HG02763 (cell line): Measurements from ENCODE around the gene KCNQ1.

ENCODE experiments used
- ATAC-seq: cut with Tn5 transposase; IDR thresholded peaks from one replicate; pipeline ENCODE4 v1.9.1; 2021; ENCODE audit warnings: mild to moderate bottlenecking, moderate library complexity; ENCODE audit not compliant: unreplicated experiment

The KCNQ1 gene

GRCh38 chr11:2424811-2425495 lies 19.9 kb upstream of the KCNQ1 start:
- ATAC-seq, result no peak

DNA sequence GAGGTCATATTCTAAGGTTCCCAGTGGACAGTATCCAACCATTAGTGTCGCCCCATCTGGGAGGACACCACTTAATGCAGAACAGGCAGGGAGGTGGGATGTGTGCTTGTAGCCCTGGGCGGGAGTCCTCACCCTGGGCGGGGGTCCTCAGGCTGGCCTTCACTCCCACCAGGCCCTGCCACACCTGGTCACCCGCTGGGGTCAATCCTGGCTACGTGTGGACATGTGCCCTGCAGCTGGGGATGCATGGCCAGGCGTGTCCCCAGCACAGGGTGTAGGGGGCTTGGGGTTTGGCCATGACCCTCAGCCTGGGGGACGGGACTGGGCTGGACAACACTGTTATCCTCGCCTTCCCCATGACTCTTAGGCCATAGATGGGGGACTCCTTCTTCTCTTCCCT lies 19.3 kb upstream of the KCNQ1 start:
- no peak for ATAC-seq

DNA sequence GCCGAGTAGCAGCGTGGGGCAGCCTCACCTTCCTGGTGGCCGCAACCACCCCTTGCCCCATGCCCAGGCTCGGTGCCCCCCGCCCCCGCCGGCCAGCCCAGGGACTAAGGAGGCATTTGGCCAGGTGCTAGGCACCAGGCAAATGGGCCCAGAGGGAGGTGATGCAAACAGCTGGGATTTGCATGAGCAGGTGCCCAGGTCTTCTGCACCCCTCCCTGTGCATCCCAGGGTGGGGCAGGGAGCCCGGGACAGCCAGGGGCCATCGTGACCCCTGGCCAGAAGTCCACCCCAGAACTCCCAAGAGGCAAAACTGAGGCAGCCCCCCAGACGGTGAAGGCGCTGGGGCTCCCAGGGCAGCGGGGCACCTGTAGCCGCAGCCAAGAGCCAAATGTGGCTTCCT lies 18.6 kb upstream of the KCNQ1 start:
- ATAC-seq, result no peak

DNA sequence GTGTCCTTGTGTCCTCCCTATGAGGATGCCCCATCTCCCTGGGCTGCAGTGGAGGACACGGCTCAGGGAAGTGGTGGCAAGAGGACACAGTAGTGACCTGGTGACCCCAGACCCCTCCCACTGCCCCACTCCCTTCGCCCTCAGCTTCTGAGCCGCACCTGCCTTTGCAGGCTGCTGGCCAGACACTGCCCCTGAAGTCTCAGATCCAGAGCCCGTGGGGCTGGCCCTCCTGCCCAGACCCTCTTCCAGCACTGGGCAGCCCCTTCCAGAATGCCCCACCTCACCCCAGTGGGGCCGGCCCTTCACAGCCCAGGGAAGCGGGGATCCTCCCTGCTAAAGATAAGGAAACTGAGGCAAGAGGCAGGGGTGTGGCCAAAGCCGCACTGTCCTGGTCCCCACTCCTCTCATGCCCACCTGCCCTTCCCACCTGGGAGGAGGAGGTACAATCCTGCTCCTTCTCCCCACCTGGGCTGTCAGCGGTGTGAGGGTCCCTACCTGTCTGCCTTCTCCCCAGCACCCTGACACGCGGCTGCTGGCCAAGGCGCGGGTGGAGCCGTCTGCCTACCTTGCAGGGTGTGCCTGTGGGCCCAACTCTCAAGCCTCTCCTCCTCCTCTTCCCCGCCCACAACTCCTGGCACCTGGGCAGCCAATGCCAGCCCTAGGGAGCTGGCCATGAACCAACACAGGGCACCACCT lies 17.8 kb upstream of the KCNQ1 start:
- no peak for ATAC-seq

DNA sequence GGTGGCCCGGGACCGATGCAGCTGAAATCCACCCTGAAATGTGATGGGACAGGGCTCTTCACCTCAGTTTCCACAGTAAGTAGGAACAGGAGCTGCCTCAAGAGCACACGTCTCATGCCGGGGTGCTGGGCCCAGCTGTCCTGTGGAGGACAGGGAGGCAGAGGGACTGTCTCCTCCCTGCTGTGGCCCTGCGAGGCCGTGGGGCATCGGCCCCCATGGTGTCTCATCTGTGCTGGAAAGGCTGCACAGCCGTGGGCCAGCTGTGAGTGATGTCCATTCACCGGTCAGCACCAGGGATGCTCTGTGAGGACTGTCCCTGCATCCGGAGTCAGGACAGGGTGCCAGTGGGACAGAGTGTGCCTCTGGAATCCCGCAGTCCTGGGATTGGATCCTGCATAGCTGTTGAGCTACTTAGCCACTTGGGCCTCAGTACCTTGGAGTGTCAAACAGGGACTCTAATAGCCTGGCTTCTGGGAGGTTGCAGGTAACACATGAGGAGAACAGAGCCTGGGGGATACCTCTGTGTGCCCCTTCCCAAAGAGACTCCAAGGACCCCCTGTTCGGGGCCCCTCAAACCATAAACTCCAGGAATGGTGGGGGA lies 17.0 kb upstream of the KCNQ1 start:
- ATAC-seq, result no peak

DNA sequence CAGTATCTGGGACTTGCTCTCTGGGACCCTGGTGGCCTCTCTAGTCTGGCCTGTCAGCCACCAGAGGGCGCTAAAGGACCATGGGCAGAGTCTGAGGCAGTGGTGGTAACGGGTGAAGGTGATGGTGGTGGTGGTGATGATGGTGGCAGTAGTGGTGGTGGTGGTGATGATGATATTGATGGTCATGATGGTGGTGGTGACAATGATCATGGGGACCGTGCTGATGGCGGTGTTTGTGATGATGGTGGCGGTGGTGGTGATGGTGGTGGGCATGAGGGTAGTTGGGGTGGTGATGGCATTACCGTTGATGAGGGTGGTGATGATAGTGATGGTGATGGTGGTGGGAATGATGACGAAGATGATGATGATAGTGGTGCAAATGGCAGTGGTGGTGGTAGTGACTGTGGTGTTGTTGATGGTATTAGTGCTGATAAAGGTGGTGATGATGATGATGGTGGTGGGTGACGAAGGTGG lies 16.4 kb upstream of the KCNQ1 start:
- no peak for ATAC-seq

- ATAC-seq, result no peak
Measured at GRCh38 chr11:2431395-2431794, 13.4 kb upstream of the KCNQ1 start.

- ATAC-seq, result no peak
Measured at GRCh38 chr11:2432171-2432621, 12.6 kb upstream of the KCNQ1 start.

DNA sequence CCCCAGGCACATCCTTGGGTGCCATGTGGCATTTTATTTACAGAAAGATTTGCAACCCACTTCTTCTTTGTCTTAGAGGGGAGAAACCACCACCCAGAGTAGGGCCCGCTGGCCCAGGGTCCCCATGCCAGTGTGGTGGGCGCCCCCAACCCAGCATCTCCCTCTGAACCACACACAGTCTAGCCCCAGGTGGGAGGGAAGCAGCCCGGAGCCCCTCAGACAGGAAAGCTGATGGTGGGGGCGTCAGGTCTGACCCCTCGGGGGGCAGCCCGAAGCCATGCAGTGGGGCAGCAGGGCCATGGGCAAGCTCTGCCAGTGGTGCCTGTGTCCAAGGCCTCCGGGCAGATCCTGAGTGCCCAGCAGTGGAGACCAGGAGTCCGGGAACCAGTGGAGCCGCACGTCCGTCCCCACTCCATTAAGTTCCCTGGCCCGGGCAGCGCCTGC lies 12.2 kb upstream of the KCNQ1 start:
- ATAC-seq, result no peak

- ATAC-seq, result no peak
Measured at GRCh38 chr11:2433106-2433925, 11.5 kb upstream of the KCNQ1 start.

DNA sequence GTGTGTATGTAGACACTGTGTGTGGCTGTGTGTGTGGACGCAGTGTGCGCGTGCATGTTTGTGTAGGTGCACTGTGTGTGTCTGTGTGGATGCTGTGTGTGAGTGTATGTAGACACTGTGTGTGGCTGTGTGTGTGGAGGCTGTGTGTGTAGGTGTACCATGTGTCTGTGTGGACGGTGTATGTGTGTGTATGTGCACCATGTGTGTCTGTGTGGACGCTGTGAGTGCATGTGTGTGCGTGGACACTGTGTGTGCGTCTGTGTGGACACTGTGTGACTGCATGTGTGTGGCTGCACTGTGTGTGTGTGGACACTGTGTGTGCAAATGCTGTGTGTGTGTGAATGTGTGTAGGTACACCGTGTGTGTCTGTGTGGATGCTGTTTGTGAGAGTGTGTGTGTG lies 10.8 kb upstream of the KCNQ1 start:
- no peak for ATAC-seq

DNA sequence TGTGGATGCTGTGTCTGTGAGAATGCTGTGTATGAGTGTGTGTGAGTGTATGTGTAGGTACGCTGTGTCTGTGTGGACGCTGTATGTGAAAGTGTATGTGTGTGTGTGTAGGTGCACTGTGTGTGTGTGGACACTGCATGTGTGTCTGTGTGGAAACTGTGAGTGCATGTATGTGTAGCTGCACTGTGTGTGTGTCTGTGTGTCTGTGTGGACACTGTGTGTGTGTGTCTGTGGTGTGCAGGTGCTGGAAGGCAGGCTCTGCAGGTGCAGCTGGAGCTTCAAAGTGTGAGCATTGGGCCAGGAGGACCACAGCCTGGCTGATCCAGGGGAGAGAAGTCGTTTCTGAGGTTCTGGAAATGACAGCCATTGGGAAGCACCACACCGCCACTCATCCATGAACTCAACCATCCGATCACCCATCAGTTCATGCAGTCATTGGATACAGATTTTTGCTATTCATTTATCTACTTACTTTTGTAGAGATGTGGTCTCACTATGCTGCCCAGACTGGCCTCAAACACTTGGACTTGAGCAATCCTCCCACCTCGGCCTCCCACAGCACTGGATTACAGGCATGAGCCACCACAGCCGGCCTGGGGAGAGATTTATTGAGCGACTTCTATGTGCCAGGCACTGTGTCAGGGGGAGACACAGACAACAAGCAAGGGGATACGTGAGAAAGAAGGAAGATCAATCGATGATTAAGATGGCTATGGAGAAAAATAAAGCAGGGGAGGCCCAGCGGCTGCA lies 10.1 kb upstream of the KCNQ1 start:
- no peak for ATAC-seq

GRCh38 chr11:2435288-2436012 lies 9.4 kb upstream of the KCNQ1 start:
- no peak for ATAC-seq

DNA sequence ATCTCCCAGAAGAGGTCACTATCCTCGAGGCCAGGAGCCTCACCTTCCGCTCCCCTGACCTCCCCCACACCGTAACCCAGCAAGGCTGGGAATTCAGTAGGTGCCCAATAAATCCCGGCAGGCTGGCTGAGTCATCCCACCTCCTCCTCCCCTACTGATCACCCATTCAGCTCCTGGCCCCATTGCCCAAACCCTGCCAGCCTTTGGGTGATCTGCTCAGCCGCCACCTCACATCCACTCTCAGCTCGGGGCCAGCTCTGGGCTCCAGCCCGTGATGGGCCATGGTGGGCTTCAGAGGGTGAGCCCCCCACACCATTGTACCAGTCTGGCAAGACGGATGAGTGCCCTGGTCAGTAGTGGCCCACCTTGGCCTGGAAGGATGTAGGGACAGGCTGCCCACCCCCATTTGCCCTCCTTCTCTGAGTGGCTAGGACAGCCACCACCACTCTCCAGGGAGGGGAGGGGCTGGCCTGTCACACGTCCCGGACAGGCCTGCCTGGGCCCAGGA lies 8.7 kb upstream of the KCNQ1 start:
- ATAC-seq, result no peak

DNA sequence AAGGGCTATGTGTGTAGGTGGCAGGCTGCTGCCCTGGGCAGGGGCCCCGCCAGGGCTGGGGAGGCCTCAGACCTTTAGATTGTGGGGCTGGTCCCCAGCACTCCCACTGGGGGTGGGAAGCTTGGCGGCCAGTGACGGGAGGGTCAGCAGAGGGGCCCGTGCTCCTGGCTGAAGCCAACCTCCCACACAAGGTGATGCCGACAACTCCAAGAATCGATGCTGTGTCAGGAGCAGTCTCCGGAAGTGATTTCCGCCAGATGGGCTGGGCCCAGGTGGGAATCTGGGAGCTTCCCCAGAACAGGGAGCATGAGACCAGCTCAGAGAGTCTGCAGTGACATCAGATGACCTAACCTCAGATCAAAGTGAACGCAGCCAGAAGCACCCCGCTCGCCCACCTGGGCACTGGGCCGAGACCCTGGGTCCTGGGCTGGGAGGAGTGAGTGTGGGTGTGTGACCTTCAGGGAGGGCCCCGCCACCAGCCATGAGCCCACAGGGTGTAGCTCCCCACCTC lies 8.2 kb upstream of the KCNQ1 start:
- no peak for ATAC-seq

GRCh38 chr11:2437516-2437915 lies 7.3 kb upstream of the KCNQ1 start:
- no peak for ATAC-seq

DNA sequence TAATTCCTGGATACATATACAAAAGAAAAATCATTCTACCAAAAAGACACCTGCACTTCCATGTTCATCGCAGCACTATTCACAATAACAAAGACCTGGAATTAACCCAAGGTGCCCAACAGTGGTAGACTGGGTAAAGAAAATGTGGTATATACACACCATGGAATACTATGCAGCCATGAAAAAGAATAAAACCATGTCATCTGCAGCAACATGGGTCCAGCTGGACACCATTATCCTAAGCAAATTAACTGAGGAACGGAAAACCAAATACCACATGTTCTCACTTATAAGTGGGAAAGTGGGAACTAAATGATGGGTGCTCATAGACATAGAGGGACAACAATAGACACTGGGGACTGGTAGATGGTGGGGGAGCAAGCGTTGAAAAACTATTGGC lies 5.0 kb upstream of the KCNQ1 start:
- ATAC-seq, result no peak

DNA sequence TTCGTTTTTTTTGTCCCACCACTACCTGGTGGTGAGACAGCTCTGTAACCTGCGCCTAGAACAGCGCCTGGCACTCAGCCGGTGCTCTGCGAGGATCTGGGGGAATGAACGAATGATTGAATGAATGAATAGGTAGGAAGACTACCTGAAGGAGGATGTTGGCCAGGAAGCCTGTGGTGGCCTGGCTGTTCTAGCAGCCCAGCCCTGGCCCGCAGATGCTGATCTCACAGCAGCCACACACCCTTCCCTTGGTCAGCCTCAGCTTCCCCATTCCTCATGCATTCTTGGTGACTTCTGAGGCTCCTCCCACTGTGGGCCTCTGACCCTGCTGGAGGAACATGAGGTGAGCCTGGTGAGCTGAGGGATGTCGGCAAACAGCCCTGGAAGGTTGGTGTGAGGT lies 4.2 kb upstream of the KCNQ1 start:
- no peak for ATAC-seq

DNA sequence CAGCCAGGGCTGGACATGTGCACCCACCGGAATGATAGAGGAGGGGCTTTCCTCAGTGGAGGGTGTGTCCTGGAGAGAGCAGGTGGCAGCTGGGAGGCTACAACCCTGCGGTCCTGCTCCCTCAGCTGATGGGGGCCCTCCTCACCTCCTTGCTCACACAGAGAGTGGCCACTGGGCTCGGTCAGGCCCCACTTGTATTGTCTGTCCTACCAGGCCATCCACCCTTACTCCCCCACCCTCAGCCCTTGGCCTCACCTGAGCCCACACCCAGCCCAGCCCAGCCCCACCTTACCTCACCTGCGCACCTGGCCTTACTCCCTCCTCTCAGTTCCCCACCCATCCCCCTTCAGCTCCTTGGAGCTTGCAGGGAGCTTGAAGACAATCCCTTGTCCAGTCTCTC lies 3.6 kb upstream of the KCNQ1 start:
- no peak for ATAC-seq
